HK-2 (cell line): ENCODE data around the gene HSD17B12.

ENCODE experiments used
- DNase-seq: peaks from one replicate; pipeline ENCODE4 v3.0.0-alpha.2; 2018; ENCODE audit not compliant: unreplicated experiment

The HSD17B12 gene

GRCh38 chr11:43687120-43687791 lies 6.7 kb downstream of the HSD17B12 start:
- no peak for DNase-seq

- no peak for DNase-seq
Observed at GRCh38 chr11:43688394-43688793, 7.9 kb downstream of the HSD17B12 start.

DNA sequence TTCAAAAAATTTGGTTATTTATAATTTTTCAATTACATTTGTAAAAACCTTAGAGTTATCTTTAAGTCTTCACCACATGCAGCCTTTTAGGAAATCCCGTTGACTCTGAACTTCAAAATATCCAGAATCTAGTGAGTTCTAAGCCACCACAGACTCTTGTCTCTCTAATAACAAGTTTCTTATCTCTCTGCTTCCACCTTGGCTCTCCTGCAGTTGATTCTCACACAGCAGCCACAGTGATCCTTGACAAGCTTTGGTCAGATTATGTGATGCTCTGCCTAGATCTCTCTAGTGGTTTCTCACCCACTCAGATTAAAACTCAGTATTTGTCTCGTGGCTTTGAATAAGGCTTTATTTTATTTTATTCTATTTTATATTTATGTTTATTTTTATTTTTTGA lies 8.6 kb downstream of the HSD17B12 start:
- no peak for DNase-seq

GRCh38 chr11:43690929-43691725 lies 10.6 kb downstream of the HSD17B12 start:
- no peak for DNase-seq

DNA sequence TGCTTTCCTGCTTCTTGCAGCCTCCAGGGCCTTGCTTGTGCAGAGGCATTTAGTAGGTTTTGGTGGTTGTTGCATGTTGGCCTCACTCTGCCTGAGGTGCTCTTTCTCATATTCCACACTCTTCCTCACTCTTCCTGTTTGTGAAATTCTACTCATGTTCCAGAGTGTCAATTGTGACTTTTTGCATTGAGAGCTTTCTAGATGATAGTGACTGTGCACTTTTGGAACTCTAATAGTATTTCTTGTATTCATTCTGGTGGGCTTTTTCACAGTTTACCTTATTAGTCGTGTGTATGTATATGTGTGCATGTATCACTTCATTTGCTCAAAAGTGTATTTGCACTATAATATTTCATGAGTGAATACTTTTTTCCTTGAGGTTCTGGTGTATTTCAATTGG lies 11.3 kb downstream of the HSD17B12 start:
- DNase-seq: no peak

GRCh38 chr11:43693069-43693468 lies 12.5 kb downstream of the HSD17B12 start:
- no peak for DNase-seq

- no peak for DNase-seq
Observed at GRCh38 chr11:43693731-43694130, 13.2 kb downstream of the HSD17B12 start.

DNA sequence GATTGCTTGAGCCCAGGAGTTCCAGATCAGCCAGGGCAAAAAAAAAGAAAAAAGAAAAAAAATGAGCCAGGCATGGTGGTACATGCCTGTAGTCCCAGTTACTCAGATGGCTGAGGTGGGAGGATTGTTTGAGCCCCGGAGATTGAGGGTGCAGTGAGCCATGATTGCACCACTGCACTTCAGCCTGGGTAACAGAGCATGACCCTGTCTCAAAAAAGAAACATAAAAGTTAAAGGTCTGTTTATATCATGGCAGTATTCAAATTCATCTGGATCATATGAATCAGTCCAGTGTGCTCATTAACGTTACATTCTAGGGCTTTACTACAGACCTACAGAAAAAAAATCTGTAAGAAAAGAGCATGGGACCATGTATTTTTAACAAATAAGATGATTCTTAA lies 13.9 kb downstream of the HSD17B12 start:
- DNase-seq: no peak

DNA sequence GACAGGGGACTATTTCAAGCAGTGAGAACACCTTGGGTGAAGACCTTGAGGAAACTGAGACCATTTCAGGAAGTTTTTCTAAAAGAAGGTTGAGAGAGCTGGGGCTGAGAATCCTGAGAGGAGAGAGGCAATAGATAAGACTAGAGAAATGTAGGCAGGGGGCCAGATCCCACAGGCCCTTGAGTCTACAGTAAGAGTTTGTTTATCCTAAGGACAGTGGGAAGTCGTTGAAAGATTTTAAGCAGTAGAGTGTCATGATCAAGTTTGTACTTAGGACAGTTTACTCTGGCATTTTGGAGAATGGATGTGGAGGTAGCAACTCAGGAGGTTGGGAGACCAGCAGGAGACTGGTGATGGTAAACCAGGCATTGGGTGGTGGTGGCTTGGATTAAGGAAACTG lies 17.1 kb downstream of the HSD17B12 start:
- DNase-seq: no peak

DNA sequence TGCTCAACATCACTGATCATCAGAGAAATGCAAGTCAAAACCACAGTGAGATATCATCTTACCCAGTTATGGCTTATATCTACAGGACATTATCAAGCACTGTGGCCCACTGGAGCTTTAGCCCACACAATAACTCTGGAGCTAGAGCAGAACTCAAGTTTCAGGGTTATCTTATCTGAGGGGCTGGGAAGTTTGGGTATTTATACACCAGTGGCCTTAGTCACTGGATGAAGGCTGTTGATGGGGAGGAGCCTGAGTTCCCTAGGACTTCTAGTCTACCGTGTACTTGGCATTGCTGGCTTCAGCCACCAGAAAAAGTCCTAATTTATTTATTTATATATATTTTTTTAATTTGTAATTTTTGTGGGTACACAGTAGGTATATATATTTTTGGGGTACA lies 19.3 kb downstream of the HSD17B12 start:
- DNase-seq: no peak

DNA sequence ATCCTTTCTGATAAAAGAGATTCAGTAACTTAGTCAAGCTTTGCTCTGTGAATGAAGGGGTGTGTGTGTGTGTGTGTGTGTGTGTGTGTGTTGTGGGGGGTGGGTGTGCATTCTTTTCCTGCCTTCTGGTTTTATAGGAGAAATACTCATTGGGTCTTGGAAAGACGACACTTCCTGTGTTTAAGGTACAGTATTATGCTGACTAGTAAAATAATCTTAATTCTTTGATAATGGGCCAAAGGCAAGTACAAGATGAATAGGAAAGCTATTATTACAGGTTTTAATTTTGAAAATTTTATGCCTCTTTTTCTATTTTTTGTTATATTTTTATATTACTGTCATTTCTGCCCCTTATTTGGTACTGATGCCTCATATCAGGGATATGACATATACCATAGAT lies 26.1 kb downstream of the HSD17B12 start:
- no peak for DNase-seq

DNA sequence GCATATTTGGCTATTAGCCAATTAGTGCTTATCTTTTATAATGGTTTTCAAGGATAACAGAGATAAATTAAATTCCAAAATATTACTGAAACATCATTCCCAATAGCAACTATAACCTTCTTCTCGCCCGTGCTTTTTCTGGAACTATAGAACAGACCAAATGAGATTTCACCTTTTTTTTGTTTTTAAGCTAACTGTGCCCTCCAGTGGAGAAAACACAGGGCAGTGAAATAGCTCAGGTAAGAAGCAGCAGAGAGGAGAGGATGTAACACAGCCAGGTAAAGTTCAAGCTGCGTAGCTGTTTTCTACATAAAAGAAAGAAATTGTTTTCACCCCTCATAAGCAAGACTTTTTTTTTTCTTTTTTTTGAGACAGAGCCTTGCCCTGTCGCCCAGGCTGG lies 28.2 kb downstream of the HSD17B12 start:
- no peak for DNase-seq

GRCh38 chr11:43709689-43710088 lies 29.2 kb downstream of the HSD17B12 start:
- no peak for DNase-seq

DNA sequence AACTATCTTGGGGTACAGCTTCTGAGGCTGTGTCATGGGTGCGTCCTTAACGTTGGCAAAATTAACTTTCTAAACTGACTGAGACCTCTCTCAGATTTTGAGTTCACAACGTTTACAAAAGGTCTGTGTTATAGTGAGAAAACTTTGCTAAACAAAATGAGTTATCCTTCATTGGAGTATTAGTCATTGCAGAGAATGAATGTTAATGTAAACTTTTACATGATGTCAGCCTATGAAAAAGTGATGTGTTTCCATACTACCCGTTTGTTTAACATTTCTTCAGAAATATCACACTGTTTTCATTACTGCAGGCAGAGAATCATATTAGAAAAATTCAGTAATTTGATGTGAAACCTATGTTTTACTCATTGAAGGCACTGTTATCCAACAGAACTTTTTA lies 32.1 kb downstream of the HSD17B12 start:
- no peak for DNase-seq

GRCh38 chr11:43718373-43718772 lies 37.8 kb downstream of the HSD17B12 start:
- DNase-seq: no peak

DNA sequence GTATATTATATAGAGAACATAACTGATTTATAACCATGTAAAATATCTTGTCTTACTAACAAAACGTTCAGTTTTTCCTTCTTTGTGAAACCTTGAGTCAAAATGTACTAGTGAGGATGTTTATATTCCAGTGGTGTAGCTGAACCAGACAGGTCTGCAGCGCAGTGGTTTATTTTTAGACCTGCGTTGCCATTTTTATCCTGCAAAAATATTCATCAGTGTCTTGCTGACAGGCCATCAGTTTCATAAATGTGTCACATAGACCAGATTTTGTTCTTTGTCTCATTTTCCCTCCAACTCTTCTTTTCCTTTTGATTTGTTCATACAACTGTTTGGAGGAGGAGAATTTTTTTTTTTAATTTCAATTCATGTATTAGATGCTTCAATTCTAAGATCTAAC lies 43.1 kb downstream of the HSD17B12 start:
- DNase-seq: no peak

- no peak for DNase-seq
Observed at GRCh38 chr11:43732225-43732624, 51.7 kb downstream of the HSD17B12 start.

GRCh38 chr11:43734256-43734655 lies 53.7 kb downstream of the HSD17B12 start:
- no peak for DNase-seq

GRCh38 chr11:43735115-43735514 lies 54.6 kb downstream of the HSD17B12 start:
- DNase-seq: no peak

DNA sequence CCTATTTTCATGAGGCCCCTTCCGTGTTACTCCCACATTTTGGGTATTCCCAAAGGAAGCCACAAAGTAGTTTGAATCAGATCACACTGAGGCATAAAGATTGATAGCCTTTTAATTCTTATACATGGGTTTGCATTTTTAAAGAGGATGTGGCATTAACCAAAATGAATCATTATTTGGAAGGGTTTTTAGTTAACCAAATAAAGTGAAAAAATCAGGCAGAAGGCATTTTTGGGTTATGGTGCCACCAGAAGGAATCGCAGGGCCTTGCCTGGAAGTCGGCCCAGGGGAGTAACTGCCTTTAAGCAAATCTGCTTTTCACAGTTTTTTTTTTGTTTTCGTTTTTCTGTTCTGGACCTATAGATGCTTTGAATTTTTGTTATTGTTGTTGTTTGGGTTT lies 55.4 kb downstream of the HSD17B12 start:
- no peak for DNase-seq

- DNase-seq: no peak
Observed at GRCh38 chr11:43736502-43737200, 56.1 kb downstream of the HSD17B12 start.

- no peak for DNase-seq
Observed at GRCh38 chr11:43737201-43737590, 56.7 kb downstream of the HSD17B12 start.
